AG04449 (cell line): ENCODE results near the gene CPNE1.

Experiments used
- CTCF ChIA-PET: fragments of 350-600 bp; formaldehyde crosslinking; extraction: SDS; loops from one replicate; lab custom pipeline; 2021; ENCODE audit warnings: antibody characterized with exemption; lab: Yijun Ruan, JAX
- POLR2A ChIA-PET: fragments of 400-600, 350-600 bp; formaldehyde crosslinking; extraction: SDS; loops from one replicate; lab custom pipeline; 2020; ENCODE audit warnings: antibody characterized with exemption, inconsistent platforms; lab: Yijun Ruan, JAX
- DNase-seq: peaks from one replicate; pipeline ENCODE4 v3.0.0-alpha.2; 2010; ENCODE audit warnings: low read depth, low spot score
- H3K4me3 ChIP-seq: 2 replicates; pipeline ENCODE4 v1.5.1; 2011; ENCODE audit warnings: low read depth, mild to moderate bottlenecking, control low read depth, low read length
- TF ChIP-seq, protein P1 (sequence below): IDR thresholded peaks from one replicate; pipeline ENCODE4 v1.5.1; 2011; ENCODE audit warnings: mild to moderate bottlenecking, moderate library complexity, low read length, control low read depth, inconsistent platforms; ENCODE audit not compliant: insufficient read depth; ENCODE audit errors: missing control alignments

Gene CPNE1

DNA sequence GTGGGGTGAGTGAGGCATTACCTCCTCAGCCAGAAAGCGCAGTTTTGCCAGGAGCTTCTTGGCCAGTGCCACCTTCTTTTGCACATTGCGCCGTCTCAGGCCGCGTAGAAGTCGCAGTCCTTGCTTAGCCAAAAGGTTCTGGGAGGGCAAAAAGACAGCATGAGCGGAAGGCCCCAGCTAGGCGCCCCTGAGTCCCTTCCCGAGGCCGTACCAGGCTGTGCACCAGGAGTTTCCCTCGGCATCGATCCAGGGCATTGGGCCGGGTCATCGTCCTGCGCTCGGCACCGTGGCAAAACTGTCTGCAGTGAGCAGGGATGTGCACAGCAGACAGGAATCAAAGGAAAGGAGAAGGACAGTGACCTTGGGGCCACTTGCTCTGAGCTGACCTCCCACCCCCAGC lies 69.2 kb downstream of the CPNE1 start:
- ChIA-PET CTCF (interaction anchor here (0.9 to 2.3 kb wide), 2 partner anchors 9 to 11 kb away, joined by 3 to 7 read pairs; no protein-coding TSS in a partner anchor), POLR2A (no interaction called here)
- H3K4me3 ChIP-seq = no peak overlapping the region
- no peak for DNase-seq
- TF ChIP-seq, protein P1, sequence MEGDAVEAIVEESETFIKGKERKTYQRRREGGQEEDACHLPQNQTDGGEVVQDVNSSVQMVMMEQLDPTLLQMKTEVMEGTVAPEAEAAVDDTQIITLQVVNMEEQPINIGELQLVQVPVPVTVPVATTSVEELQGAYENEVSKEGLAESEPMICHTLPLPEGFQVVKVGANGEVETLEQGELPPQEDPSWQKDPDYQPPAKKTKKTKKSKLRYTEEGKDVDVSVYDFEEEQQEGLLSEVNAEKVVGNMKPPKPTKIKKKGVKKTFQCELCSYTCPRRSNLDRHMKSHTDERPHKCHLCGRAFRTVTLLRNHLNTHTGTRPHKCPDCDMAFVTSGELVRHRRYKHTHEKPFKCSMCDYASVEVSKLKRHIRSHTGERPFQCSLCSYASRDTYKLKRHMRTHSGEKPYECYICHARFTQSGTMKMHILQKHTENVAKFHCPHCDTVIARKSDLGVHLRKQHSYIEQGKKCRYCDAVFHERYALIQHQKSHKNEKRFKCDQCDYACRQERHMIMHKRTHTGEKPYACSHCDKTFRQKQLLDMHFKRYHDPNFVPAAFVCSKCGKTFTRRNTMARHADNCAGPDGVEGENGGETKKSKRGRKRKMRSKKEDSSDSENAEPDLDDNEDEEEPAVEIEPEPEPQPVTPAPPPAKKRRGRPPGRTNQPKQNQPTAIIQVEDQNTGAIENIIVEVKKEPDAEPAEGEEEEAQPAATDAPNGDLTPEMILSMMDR = no peak

DNA sequence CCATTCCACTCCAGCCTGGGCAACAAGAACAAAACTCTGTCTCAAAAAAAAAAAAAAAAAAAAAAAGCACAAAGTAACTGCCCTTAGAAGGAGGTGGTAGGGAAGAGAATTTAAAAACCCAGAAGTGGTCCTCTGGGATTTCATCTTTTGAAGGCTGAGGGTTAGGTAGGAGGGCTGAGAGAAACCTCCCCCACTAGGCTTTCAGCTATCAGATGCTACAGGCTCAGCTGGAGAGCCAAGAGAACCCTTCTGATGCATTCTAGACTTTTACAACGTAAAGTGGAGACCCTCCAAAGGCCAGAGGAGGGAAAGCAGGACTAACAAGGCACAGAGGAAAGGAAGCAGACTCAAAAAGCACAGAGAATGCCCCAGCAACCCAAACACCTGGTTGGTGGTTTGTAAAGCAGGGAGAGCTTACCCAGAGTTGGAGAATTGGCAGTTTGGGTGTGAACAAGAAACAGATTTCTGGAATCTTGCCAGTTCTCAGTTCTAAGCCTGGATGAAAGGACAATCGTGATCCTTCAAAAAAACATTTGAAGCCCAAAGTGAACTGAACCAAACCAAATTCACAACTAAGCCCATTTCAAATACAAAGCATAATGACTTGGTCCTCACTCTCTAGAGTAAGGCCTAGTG lies 72.2 kb downstream of the CPNE1 start:
- no peak for DNase-seq
- POLR2A ChIA-PET = no interaction called here
- TF ChIP-seq, protein P1 = no peak
- no peak overlapping the region for H3K4me3 ChIP-seq
- CTCF ChIA-PET = no interaction called here

DNA sequence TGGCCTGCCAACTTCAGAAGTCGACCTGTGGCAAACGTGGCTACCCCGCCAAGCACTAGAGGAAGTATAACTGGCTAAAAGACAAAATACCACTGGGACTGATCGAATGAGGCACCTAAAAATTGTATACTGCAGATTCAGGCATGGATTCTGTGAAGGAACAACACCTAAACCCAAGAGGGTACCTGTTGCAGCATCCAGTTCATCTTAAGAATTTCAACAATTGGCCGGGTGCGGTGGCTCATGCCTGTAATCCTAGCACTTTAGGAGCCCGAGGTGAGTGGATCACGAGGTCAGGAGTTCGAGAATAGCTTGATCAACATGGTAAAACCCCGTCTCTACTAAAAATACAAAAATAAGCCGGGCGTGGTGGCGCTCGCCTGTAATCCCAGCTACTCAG lies 76.3 kb downstream of the CPNE1 start:
- ChIA-PET POLR2A (no interaction called here), CTCF (interaction anchor here (1.5 to 1.6 kb wide), 3 partner anchors 10 to 13 kb away, joined by 3 to 4 read pairs (median 4); no protein-coding TSS in a partner anchor)

DNA sequence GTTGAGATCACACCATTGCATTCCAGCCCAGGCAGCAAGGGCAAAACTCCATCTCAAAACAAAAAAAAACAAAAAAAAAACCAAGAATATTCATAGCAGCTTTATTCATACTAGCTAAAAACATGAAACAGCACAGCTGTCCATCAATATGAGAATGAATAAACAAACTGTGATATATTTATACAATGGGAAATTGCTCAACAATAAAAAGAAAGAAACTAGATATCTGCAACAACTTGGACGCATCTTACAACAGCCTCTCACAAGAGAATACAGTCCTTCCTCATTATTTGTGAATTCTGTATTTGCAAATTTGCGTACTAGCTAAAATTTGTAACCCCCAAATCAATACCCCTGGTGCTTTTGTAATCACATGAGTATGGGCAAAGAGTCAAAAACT lies 77.3 kb downstream of the CPNE1 start:
- ChIA-PET POLR2A (no interaction called here), CTCF (interaction anchor here (1.5 kb wide), 1 partner anchor 10 kb away, joined by 4 read pairs; no protein-coding TSS in a partner anchor)
- TF ChIP-seq, protein P1 = no peak
- H3K4me3 ChIP-seq = no peak overlapping the region
- DNase-seq = no peak

More for the DNA sequence above, 76.3 kb downstream of the CPNE1 start:
- no peak overlapping the region for H3K4me3 ChIP-seq
- TF ChIP-seq, protein P1 = no peak
- no peak for DNase-seq

DNA sequence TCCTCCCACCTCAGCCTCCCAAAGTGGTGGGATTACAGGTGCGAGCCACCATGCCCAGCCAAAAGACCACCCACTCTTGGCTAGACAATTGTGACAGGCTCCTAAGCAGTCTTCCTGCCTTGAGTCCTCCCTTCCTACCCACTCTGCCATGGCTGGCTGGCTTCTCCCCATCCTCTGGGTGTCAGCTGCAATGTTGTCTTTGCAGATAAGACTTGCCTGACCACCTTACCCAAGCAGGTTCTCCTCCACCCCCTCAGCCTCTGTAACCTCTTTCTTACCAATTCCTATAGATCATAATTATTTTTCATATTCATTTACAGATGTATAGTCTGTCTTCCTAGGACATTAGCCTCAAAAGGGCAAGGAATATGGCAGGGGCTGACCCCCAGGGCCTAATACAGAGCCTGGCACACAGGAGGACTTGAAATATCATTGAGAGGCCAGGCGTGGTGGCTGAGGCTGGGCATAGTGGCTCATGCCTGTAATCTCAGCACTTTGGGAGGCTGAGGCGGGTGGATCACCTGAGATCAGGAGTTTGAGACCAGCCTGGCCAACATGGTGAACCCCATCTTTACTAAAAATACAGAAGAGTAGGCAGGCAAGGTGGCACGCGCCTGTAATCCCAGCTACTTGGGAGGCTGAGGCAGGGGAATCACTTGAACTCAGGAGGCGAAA lies 77.8 kb downstream of the CPNE1 start:
- DNase-seq = no peak
- H3K4me3 ChIP-seq = no peak overlapping the region
- POLR2A ChIA-PET = no interaction called here
- TF ChIP-seq, protein P1 = no peak
- CTCF ChIA-PET = no interaction called here
